RWPE1 (cell line): ENCODE measurements around the gene GDNF.
"Not testable (repeated sequence)": the region's sequence is repeated elsewhere in the genome, so short reads cannot be mapped to it uniquely, and the experiment has no call there.

ENCODE experiments used
- CTCF ChIA-PET: fragments of 350-600 bp; sonication (Branson Sonifier 250); formaldehyde crosslinking; extraction: SDS; loops from one replicate; lab custom pipeline; 2021; lab: Yijun Ruan, JAX
- POLR2A ChIA-PET: fragments of 400-600 bp; formaldehyde crosslinking; extraction: SDS; loops from one replicate; lab custom pipeline; 2020; ENCODE audit warnings: antibody characterized with exemption; ENCODE audit not compliant: low non-redundant PET; lab: Yijun Ruan, JAX
- DNase-seq: peaks from one replicate; pipeline ENCODE4 v3.0.0; 2012; ENCODE audit warnings: low spot score
- H3K27ac ChIP-seq: fragments of 450-650 bp; 2 replicates; pipeline ENCODE4 v1.5.1; 2017
- TF ChIP-seq, protein P1 (sequence below): fragments of 450-650 bp; conservative IDR thresholded peaks from 2 replicates; pipeline ENCODE4 v1.5.1; 2017; ENCODE audit warnings: low read depth, mild to moderate bottlenecking

Gene GDNF

GRCh38 chr5:37801521-37801920, 38.3 kb downstream of the GDNF start:
- TF ChIP-seq, protein P1, sequence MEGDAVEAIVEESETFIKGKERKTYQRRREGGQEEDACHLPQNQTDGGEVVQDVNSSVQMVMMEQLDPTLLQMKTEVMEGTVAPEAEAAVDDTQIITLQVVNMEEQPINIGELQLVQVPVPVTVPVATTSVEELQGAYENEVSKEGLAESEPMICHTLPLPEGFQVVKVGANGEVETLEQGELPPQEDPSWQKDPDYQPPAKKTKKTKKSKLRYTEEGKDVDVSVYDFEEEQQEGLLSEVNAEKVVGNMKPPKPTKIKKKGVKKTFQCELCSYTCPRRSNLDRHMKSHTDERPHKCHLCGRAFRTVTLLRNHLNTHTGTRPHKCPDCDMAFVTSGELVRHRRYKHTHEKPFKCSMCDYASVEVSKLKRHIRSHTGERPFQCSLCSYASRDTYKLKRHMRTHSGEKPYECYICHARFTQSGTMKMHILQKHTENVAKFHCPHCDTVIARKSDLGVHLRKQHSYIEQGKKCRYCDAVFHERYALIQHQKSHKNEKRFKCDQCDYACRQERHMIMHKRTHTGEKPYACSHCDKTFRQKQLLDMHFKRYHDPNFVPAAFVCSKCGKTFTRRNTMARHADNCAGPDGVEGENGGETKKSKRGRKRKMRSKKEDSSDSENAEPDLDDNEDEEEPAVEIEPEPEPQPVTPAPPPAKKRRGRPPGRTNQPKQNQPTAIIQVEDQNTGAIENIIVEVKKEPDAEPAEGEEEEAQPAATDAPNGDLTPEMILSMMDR = no peak
- no peak overlapping the region for H3K27ac ChIP-seq
- no peak for DNase-seq
- POLR2A ChIA-PET = no interaction called here
- CTCF ChIA-PET = interaction anchor here (0.6 kb wide), 1 partner anchor 20 kb away, joined by 4 read pairs; no protein-coding TSS in a partner anchor

GRCh38 chr5:37799865-37800421, 39.9 kb downstream of the GDNF start:
- POLR2A ChIA-PET = no interaction called here
- TF ChIP-seq, protein P1 = no peak
- no peak overlapping the region for H3K27ac ChIP-seq
- no peak for DNase-seq
- CTCF ChIA-PET = no interaction called here

DNA sequence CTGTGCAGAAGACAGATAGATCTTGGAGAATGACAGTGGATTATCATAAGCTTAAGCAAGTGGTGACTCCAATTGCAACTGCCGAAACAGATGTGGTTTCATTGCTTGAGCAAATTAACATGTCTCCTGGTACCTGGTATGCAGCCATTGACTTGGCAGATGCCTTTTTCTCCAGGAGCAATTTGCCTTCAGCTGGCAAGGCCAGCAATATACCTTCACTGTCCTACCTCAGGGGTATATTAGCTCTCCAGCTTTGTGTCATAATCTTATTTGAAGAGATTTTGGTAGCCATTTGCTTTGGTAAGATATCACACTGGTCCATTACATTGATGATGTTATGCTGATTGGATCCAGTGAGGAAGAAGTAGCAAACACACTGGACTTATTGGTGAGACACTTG, 43.4 kb downstream of the GDNF start:
- H3K27ac ChIP-seq, CTCF ChIA-PET, POLR2A ChIA-PET, DNase-seq: not testable (repeated sequence)

DNA sequence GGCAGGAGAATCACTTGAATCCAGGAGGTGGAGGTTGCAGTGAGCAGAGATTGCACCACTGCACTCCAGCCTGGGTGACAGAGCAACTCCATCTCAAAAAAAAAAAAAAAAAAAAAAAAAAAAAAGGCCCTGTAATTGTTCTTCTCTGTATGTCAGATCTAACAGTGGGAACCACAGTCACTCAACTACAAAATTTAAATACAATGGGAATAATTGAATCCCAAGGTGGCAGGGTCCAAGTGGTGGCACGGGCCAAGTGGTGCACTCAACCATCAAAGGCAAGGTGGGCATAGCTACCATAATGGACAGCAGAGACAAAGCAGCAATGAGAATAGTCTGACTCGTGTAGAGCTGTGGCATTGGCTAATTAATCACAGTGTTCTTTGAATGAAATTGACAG, 44.5 kb downstream of the GDNF start:
- H3K27ac ChIP-seq, POLR2A ChIA-PET, DNase-seq, CTCF ChIA-PET: not testable (repeated sequence)

DNA sequence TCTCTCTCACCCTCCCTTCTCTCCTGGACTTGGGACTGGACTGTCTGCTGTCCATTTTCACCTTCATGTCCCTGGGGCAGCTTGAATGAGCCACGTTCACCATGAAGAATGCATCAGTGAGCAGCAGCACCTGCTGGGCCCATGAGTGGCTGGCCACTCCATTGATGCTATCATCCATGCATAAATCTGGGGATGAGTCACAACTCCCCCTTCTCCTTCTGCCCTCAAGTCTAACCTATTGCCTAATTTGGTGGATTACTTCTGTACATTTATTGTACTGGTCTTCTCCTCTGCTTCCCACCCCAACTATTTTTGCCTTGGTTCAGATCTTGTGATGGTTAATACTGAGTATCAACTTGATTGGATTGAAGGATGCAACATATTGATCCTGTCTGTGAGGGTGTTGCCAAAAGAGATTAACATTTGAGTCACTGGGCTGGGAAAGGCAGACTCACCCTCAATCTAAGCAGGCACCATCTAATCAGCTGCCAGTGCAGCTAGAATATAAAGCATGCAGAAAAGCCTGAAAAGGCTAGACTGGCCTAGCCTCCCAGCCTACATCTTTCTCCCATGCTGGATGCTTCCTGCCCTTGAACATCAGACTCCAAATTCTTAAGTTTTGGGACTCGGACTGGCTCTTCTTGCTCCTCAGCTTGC, 46.7 kb downstream of the GDNF start:
- POLR2A ChIA-PET = no interaction called here
- CTCF ChIA-PET = interaction anchor here (0.7 kb wide), 1 partner anchor 44 kb away, joined by 3 read pairs; no protein-coding TSS in a partner anchor
- no peak overlapping the region for H3K27ac ChIP-seq
- TF ChIP-seq, protein P1 = no peak
- no peak for DNase-seq

DNA sequence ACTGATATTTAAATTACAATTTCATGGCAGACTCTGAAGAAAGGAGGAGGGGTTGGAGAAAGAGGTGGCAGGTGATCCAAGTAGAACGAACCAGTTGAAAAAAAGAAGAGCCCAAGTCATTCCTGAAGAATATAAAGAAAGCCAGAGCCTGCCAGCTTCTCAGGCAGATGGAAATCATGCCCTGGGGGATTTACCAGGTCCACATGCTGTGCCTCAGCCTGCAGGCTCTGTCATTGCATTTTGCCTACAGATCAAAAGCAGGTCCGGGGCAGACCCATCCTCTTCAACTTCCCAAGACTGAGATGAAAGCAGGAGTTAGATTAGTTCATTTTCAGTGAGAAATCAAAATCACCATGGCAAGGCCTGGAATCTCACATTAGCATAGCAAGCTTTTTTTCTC, 48.5 kb downstream of the GDNF start:
- DNase-seq = no peak
- no peak overlapping the region for H3K27ac ChIP-seq
- ChIA-PET POLR2A (no interaction called here), CTCF (no interaction called here)
- TF ChIP-seq, protein P1 = no peak

DNA sequence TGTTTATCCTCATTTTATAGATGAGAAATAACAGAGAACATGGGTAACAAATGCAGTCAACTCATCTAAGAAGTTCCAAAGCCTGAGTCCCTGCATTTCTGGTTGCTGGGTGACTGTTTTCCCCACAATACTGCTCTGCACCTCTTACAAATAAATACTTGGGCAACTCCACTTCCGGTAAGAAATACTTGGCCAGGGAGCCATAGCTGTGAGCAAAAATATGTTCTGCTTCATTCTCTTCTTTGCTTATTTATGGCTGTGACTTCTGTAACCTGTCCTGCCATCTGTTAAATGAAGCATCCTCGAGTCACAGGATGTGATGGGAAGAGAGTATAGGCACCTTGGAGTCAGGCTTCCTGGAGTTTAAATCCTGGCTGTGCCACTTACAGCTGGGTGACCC, 49.9 kb downstream of the GDNF start:
- TF ChIP-seq, protein P1 = no peak
- no peak for DNase-seq
- H3K27ac ChIP-seq = no peak overlapping the region
- ChIA-PET POLR2A (no interaction called here), CTCF (no interaction called here)
